ENCODE data around the gene NHEJ1. TPM values are rescaled to one million over a fixed set of nuclear protein-coding genes. Genes with fewer than 3 reads are reported as not detected.

Gene NHEJ1
- total RNA-seq, 4 donors from 2014 or later = 13.8 to 23.2 (median 17.5) TPM

GRCh38 chr2:219197388-219197787 lies 36.8 kb upstream of the NHEJ1 start:
- no peak for DNase-seq (ENCODE audit: low spot score)
- TF ChIP-seq CTCF (IDR thresholded peaks at IDR 0.05) = no peak
- no peak for ATAC-seq (ENCODE audit: low FRiP score)

GRCh38 chr2:219186754-219187456 lies 26.3 kb upstream of the NHEJ1 start:
- no peak for DNase-seq (ENCODE audit: low spot score)
- ATAC-seq (ENCODE audit: low FRiP score) = no peak
- no peak for TF ChIP-seq CTCF (IDR thresholded peaks at IDR 0.05)

GRCh38 chr2:219184121-219184520 lies 23.5 kb upstream of the NHEJ1 start:
- TF ChIP-seq CTCF (IDR thresholded peaks at IDR 0.05) = no peak
- DNase-seq (ENCODE audit: low spot score) = no peak
- ATAC-seq (ENCODE audit: low FRiP score) = no peak

- no peak for TF ChIP-seq CTCF (IDR thresholded peaks at IDR 0.05)
- DNase-seq (ENCODE audit: low spot score) (no peak), ATAC-seq (ENCODE audit: low FRiP score) (no peak)
Measured at GRCh38 chr2:219183151-219183772, 22.6 kb upstream of the NHEJ1 start.

- no peak for TF ChIP-seq CTCF (IDR thresholded peaks at IDR 0.05)
- no peak for ATAC-seq (ENCODE audit: low FRiP score)
- no peak for DNase-seq (ENCODE audit: low spot score)
Measured at GRCh38 chr2:219182331-219183150, 21.9 kb upstream of the NHEJ1 start.

- no peak for TF ChIP-seq CTCF (IDR thresholded peaks at IDR 0.05)
- no peak for DNase-seq (ENCODE audit: low spot score)
Measured at GRCh38 chr2:219181531-219181930, 20.9 kb upstream of the NHEJ1 start.

More at GRCh38 chr2:219181531-219181930, 20.9 kb upstream of the NHEJ1 start:
- no peak for ATAC-seq (ENCODE audit: low FRiP score)
